Measurements from ENCODE around the gene RASAL1. TPM values are rescaled to one million over a fixed set of nuclear protein-coding genes. Genes with fewer than 3 reads are reported as not detected.
A peak's percentile ranks its signal among the peaks of the same experiment; 100 is the strongest.

Gene RASAL1
- total and polyA plus RNA-seq, 2 donors (not counting 1 experiment from before 2014, with no cell fraction given) = 0.10 to 11.0 TPM

DNA sequence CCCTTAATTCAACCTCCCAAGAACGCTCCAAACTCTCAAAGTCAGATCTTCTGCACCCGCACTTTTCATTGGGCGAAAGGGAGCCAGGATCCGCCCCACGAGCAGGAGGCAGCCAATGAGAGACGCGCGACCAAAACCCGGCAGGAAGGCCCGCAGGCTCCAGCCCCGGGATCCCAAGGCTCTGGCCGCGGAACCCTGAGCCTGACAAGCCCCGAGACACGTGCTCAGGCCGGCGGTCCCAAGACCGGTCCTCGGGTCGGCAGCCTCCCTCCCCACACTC lies 49.3 kb upstream of the RASAL1 start:
- Mint-ChIP-seq H3K4me3 (peak overlapping the region; percentile 95), H3K9me3 (ENCODE audit: insufficient read depth) (no peaks in the 10 kb centered on the region), H3K27me3 (no peaks in the 10 kb centered on the region), H3K4me1 (peaks cover 38% of the 10 kb centered on the region), H3K27ac (peak overlapping the region; percentile 96)
- peaks cover 3 to 24% of the 10 kb centered on the region in 2 experiments for H3K36me3 ChIP-seq (replicated peaks in 1 of 2; ENCODE audit: control extremely low read depth in 1 of 2, control insufficient read depth in 1 of 2, extremely low read depth in 1 of 2, insufficient read depth in 2 of 2, low read length in 1 of 2)
- H3K9ac ChIP-seq (ENCODE audit: low read length) = peak overlapping the region; percentile 92
- peaks cover 76% of the 10 kb centered on the region for H3K79me2 ChIP-seq (ENCODE audit: control insufficient read depth, insufficient read depth, low read length)
- peak overlapping the region; percentile 94 for H2AFZ ChIP-seq (ENCODE audit: insufficient read depth, low read depth, low read length, poor library complexity, severe bottlenecking)
- no peaks in the 10 kb centered on the region for H3K27me3 ChIP-seq (replicated peaks in 1 of 4; ENCODE audit: control extremely low read depth in 1 of 4, control insufficient read depth in 3 of 4, insufficient read depth in 4 of 4, low read length in 3 of 4)
- peak overlapping the region; percentile 98 for H3K27ac ChIP-seq (ENCODE audit: low read length in 2 of 2)
- H4K20me1 ChIP-seq (ENCODE audit: control insufficient read depth, insufficient read depth, low read length, poor library complexity, severe bottlenecking) = peaks cover 37% of the 10 kb centered on the region
- intact Hi-C loops (cut with micrococcal nuclease) = loop anchor here (1.0 to 5.0 kb wide), 7 partner anchors 11 to 203 kb away; partner anchors contain the start of genes PLBD2, SLC8B1 and TPCN1
- ATAC-seq (ENCODE audit: low read depth) = peak; percentile 84
- WGBS (ENCODE audit: insufficient coverage) = under 1% methylated on average over 20 of the region's 20 CpGs
- DNase-seq = peak; percentile 95
- TF ChIP-seq, protein P1, sequence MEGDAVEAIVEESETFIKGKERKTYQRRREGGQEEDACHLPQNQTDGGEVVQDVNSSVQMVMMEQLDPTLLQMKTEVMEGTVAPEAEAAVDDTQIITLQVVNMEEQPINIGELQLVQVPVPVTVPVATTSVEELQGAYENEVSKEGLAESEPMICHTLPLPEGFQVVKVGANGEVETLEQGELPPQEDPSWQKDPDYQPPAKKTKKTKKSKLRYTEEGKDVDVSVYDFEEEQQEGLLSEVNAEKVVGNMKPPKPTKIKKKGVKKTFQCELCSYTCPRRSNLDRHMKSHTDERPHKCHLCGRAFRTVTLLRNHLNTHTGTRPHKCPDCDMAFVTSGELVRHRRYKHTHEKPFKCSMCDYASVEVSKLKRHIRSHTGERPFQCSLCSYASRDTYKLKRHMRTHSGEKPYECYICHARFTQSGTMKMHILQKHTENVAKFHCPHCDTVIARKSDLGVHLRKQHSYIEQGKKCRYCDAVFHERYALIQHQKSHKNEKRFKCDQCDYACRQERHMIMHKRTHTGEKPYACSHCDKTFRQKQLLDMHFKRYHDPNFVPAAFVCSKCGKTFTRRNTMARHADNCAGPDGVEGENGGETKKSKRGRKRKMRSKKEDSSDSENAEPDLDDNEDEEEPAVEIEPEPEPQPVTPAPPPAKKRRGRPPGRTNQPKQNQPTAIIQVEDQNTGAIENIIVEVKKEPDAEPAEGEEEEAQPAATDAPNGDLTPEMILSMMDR (IDR thresholded peaks at IDR 0.05) = no peak
- TF ChIP-seq EZH2 (IDR thresholded peaks at IDR 0.05; ENCODE audit: borderline replicate concordance, insufficient read depth, low read depth, low read length, poor library complexity, severe bottlenecking) = no peak
- ChIA-PET CTCF (interaction anchor here (0.8 to 3.3 kb wide), 5 partner anchors 11 to 285 kb away, joined by 3 to 15 read pairs (median 6); no protein-coding TSS in a partner anchor), POLR2A (interaction anchor here (0.6 to 1.8 kb wide), 8 partner anchors 10 to 327 kb away, joined by 3 to 10 read pairs (median 6); partner anchors contain the start of gene TPCN1)
- no peaks in the 10 kb centered on the region for H3K9me3 ChIP-seq (ENCODE audit: control extremely low read depth in 1 of 3, control insufficient read depth in 2 of 3, insufficient read depth in 1 of 3, low read length in 2 of 3)
- H3K4me3 ChIP-seq (ENCODE audit: control extremely low read depth in 1 of 5, extremely low read depth in 1 of 5, insufficient read depth in 1 of 5, low read depth in 2 of 5, low read length in 4 of 5) = peak overlapping the region; percentile 51 to 100 (median 94)
- H3K4me2 ChIP-seq (replicated peaks; ENCODE audit: low read depth, low read length, poor library complexity, severe bottlenecking) = peak overlapping the region; percentile 93
- peaks cover 25 to 34% of the 10 kb centered on the region in 2 donors for H3K4me1 ChIP-seq (ENCODE audit: control insufficient read depth in 2 of 2, insufficient read depth in 2 of 2, low read length in 2 of 2)
